Liver (tissue), 9 donors: ENCODE results near the gene BSN. TPM values are rescaled to one million over a fixed set of nuclear protein-coding genes. Genes with fewer than 3 reads are reported as not detected.

Source experiments
- DNase-seq: peaks from one replicate; pipeline ENCODE4 v3.0.0-alpha.2; 2017; ENCODE audit warnings: low spot score
- H3K27ac ChIP-seq, 2 donors: one replicate each; pipeline ENCODE4 v1.7.0; 2013; ENCODE audit warnings: inconsistent platforms in 2 of 2, low read length in 2 of 2, control low read depth in 1 of 2, low read depth in 1 of 2, mild to moderate bottlenecking in 1 of 2
- H3K27me3 ChIP-seq, 4 donors: one replicate each; pipeline versions ENCODE4 v1.6.1 to v1.7.0; 2013; ENCODE audit warnings: low read length in 3 of 4, inconsistent platforms in 1 of 4, mild to moderate bottlenecking in 1 of 4, moderate library complexity in 1 of 4; ENCODE audit not compliant: control insufficient read depth in 4 of 4, insufficient read depth in 4 of 4
- H3K36me3 ChIP-seq, 4 donors: one replicate each; pipeline versions ENCODE4 v1.6.1 to v1.7.0; 2013; ENCODE audit warnings: low read length in 3 of 4, mild to moderate bottlenecking in 3 of 4, low read depth in 1 of 4, moderate library complexity in 1 of 4; ENCODE audit not compliant: control insufficient read depth in 4 of 4, insufficient read depth in 3 of 4
- H3K4me1 ChIP-seq, 4 donors: one replicate each; pipeline versions ENCODE4 v1.6.1 to v1.7.0; 2013; ENCODE audit warnings: low read length in 3 of 4, mild to moderate bottlenecking in 3 of 4, moderate library complexity in 1 of 4; ENCODE audit not compliant: control insufficient read depth in 4 of 4, insufficient read depth in 4 of 4
- H3K4me3 ChIP-seq, 3 donors: one replicate each; pipeline versions ENCODE4 v1.6.1 to v1.7.0; 2013; ENCODE audit warnings: low read length in 3 of 3, control low read depth in 1 of 3, low read depth in 1 of 3, mild to moderate bottlenecking in 1 of 3
- H3K9ac ChIP-seq, 2 donors: one replicate each; pipeline ENCODE4 v1.7.0; 2013; ENCODE audit warnings: low read length in 2 of 2, mild to moderate bottlenecking in 2 of 2, moderate library complexity in 2 of 2, control low read depth in 1 of 2, low read depth in 1 of 2
- H3K9me3 ChIP-seq, 4 donors: one replicate each; pipeline versions ENCODE4 v1.6.1 to v1.7.0; 2013; ENCODE audit warnings: low read length in 3 of 4; ENCODE audit not compliant: control insufficient read depth in 4 of 4
- EGR1 ChIP-seq, 2 donors: IDR thresholded peaks; 2 replicates each; pipeline ENCODE4 v1.6.1; 2016 to 2018; ENCODE audit warnings: antibody characterized with exemption in 2 of 2, low read depth in 2 of 2
- FOXA1 ChIP-seq: IDR thresholded peaks from 2 replicates; pipeline ENCODE4 v1.6.1; 2016; ENCODE audit warnings: antibody characterized with exemption
- FOXA2 ChIP-seq: IDR thresholded peaks from 2 replicates; pipeline ENCODE4 v1.6.1; 2016; ENCODE audit warnings: antibody characterized with exemption
- GABPA ChIP-seq, 2 donors: IDR thresholded peaks in 1 of 2; conservative IDR thresholded peaks in 1 of 2; 2 replicates each; pipeline ENCODE4 v1.6.1; 2016; ENCODE audit warnings: antibody characterized with exemption in 2 of 2, mild to moderate bottlenecking in 1 of 2, moderate library complexity in 1 of 2
- HNF4A ChIP-seq, 2 donors: conservative IDR thresholded peaks; 2 replicates each; pipeline ENCODE4 v1.6.1; 2016; ENCODE audit warnings: antibody characterized with exemption in 2 of 2, mild to moderate bottlenecking in 2 of 2
- HNF4G ChIP-seq: IDR thresholded peaks from 2 replicates; pipeline ENCODE4 v1.6.1; 2016; ENCODE audit warnings: antibody characterized with exemption
- JUND ChIP-seq, 2 donors: IDR thresholded peaks; 2 replicates each; pipeline ENCODE4 v1.6.1; 2016; ENCODE audit warnings: antibody characterized with exemption in 2 of 2
- NR2F2 ChIP-seq: IDR thresholded peaks from 2 replicates; pipeline ENCODE4 v1.6.1; 2016; ENCODE audit warnings: antibody characterized with exemption
- RAD21 ChIP-seq, 2 donors: IDR thresholded peaks; 2 replicates each; pipeline ENCODE4 v1.6.1; 2016; ENCODE audit warnings: antibody characterized with exemption in 2 of 2, mild to moderate bottlenecking in 2 of 2
- RXRA ChIP-seq, 2 donors: IDR thresholded peaks; 2 replicates each; pipeline ENCODE4 v1.6.1; 2017 to 2018; ENCODE audit warnings: antibody characterized with exemption in 2 of 2, mild to moderate bottlenecking in 1 of 2
- SP1 ChIP-seq: IDR thresholded peaks from 2 replicates; pipeline ENCODE4 v1.6.1; 2018; ENCODE audit warnings: antibody characterized with exemption, mild to moderate bottlenecking
- TAF1 ChIP-seq: conservative IDR thresholded peaks from 2 replicates; pipeline ENCODE4 v1.6.1; 2016; ENCODE audit warnings: antibody characterized with exemption, mild to moderate bottlenecking
- YY1 ChIP-seq: IDR thresholded peaks from 2 replicates; pipeline ENCODE4 v1.6.1; 2016; ENCODE audit warnings: antibody characterized with exemption, mild to moderate bottlenecking
- WGBS: extraction: QIAGEN DNeasy Blood & Tissue Kit; methylation state at CpG from one replicate; pipeline ENCODE4 v1.1.7; 2013; 5-methylcytosine and 5-hydroxymethylcytosine counted together
- polyA plus RNA-seq, 2 donors: library from polyadenylated mRNA; stranded (reverse) in 1 of 2; unstranded in 1 of 2; fragments of 200-250 nt in 1 of 2; fragments of >200 nt in 1 of 2; fragmentation: Nextera tagmentation in 1 of 2; extraction: Ambion mirVana in 1 of 2; gene quantifications; one replicate each; pipeline versions ENCODE4 v1.2.1 to v1.2.3, GENCODE V29; 2013 to 2015
- total RNA-seq, 2 donors: library from RNA; depleted of rRNA; stranded (reverse); fragments of >200 nt; gene quantifications; one replicate each; pipeline ENCODE4 v1.2.3, GENCODE V29; 2014
- TF ChIP-seq, protein P1 (sequence below): IDR thresholded peaks from 2 replicates; pipeline ENCODE4 v1.6.1; 2016; ENCODE audit warnings: antibody characterized with exemption
- TF ChIP-seq, protein P2 (sequence below): IDR thresholded peaks from 2 replicates; pipeline ENCODE4 v1.6.1; 2016; ENCODE audit warnings: antibody characterized with exemption
- TF ChIP-seq, protein P3 (sequence below): fragments of 150-350 bp; IDR thresholded peaks from 2 replicates; pipeline ENCODE4 v1.5.1; 2017; ENCODE audit warnings: improper control_type of control experiment, low read depth, low read length; ENCODE audit not compliant: missing input control
- TF ChIP-seq, protein P4 (sequence below): IDR thresholded peaks from 2 replicates; pipeline ENCODE4 v1.6.1; 2016; ENCODE audit warnings: antibody characterized with exemption
- TF ChIP-seq, protein P5 (sequence below): IDR thresholded peaks from 2 replicates; pipeline ENCODE4 v1.6.1; 2016; ENCODE audit warnings: antibody characterized with exemption, mild to moderate bottlenecking
- donor health status: healthy.
- donor health status: healthy.
- donor health status: healthy.
- donor health status: healthy.
- donor health status: healthy.

BSN gene
- total and polyA plus RNA-seq, 4 donors, result 0.32 to 0.67 (median 0.40) TPM

DNA sequence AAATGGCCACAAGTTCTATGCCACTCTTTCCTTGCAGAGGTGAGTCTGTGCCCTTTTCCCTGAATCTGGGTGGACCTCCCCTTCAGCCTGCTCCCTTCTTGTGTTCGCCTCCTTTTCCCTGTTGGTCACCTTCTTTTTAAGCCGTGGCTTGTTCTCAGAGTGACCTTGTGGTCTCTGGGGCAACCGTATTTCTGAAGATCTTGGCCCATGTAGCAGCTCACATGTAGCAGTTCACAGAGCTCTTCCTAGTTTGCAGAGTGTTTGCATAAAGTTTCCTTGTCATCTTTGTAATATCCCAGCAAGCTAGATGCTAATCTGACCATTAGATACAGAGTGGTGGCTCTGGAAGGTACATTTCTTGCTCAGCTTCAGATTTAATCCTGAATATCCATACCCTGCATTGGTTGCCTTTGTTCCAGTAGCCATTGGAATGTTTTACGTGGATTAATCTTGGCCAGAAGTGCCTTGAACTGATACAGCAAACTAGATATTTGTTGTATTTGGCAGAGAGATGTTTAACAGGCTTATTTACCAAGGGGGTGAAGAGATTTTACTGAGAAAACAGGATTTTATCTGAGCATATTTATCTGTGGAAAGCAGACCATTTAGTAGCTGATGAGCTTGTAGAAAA lies 40.7 kb upstream of the BSN start:
- Histone ChIP-seq H3K4me3 (no peak overlapping the region), H3K27me3 (no peaks in the 10 kb centered on the region), H3K9ac (no peak overlapping the region), H3K36me3 (peaks cover 3 to 9% (median 8%) of the 10 kb centered on the region in 4 donors), H3K9me3 (no peaks in the 10 kb centered on the region), H3K27ac (peak overlapping the region; percentile 26 to 36), H3K4me1 (peaks cover 15 to 34% (median 22%) of the 10 kb centered on the region in 4 donors)
- TF ChIP-seq HNF4A (conservative IDR thresholded peaks at IDR 0.05) (peak; percentile 47 to 74), SP1 (peak; percentile 58), RXRA (IDR thresholded peaks at IDR 0.05) (peak; percentile 71 to 90), YY1 (peak; percentile 72), HNF4G (no peak), TAF1 (no peak), NR2F2 (no peak), JUND (IDR thresholded peaks at IDR 0.05) (peak in 1 of 2 donors; percentile 70), EGR1 (IDR thresholded peaks at IDR 0.05; ENCODE audit: low read depth in 2 of 2) (no peak), RAD21 (IDR thresholded peaks at IDR 0.05) (peak; percentile 22 to 30), GABPA (IDR thresholded peaks at IDR 0.05 in 1 of 2, conservative IDR thresholded peaks at IDR 0.05 in 1 of 2) (no peak), FOXA2 (peak; percentile 90), FOXA1 (peak; percentile 92)
- TF ChIP-seq, protein P1, sequence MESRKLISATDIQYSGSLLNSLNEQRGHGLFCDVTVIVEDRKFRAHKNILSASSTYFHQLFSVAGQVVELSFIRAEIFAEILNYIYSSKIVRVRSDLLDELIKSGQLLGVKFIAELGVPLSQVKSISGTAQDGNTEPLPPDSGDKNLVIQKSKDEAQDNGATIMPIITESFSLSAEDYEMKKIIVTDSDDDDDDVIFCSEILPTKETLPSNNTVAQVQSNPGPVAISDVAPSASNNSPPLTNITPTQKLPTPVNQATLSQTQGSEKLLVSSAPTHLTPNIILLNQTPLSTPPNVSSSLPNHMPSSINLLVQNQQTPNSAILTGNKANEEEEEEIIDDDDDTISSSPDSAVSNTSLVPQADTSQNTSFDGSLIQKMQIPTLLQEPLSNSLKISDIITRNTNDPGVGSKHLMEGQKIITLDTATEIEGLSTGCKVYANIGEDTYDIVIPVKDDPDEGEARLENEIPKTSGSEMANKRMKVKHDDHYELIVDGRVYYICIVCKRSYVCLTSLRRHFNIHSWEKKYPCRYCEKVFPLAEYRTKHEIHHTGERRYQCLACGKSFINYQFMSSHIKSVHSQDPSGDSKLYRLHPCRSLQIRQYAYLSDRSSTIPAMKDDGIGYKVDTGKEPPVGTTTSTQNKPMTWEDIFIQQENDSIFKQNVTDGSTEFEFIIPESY, result no peak
- TF ChIP-seq, protein P2, sequence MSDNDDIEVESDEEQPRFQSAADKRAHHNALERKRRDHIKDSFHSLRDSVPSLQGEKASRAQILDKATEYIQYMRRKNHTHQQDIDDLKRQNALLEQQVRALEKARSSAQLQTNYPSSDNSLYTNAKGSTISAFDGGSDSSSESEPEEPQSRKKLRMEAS, result peak; percentile 47
- TF ChIP-seq, protein P3, sequence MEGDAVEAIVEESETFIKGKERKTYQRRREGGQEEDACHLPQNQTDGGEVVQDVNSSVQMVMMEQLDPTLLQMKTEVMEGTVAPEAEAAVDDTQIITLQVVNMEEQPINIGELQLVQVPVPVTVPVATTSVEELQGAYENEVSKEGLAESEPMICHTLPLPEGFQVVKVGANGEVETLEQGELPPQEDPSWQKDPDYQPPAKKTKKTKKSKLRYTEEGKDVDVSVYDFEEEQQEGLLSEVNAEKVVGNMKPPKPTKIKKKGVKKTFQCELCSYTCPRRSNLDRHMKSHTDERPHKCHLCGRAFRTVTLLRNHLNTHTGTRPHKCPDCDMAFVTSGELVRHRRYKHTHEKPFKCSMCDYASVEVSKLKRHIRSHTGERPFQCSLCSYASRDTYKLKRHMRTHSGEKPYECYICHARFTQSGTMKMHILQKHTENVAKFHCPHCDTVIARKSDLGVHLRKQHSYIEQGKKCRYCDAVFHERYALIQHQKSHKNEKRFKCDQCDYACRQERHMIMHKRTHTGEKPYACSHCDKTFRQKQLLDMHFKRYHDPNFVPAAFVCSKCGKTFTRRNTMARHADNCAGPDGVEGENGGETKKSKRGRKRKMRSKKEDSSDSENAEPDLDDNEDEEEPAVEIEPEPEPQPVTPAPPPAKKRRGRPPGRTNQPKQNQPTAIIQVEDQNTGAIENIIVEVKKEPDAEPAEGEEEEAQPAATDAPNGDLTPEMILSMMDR, result no peak
- TF ChIP-seq, protein P4, sequence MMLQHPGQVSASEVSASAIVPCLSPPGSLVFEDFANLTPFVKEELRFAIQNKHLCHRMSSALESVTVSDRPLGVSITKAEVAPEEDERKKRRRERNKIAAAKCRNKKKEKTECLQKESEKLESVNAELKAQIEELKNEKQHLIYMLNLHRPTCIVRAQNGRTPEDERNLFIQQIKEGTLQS, result no peak
- TF ChIP-seq, protein P5, sequence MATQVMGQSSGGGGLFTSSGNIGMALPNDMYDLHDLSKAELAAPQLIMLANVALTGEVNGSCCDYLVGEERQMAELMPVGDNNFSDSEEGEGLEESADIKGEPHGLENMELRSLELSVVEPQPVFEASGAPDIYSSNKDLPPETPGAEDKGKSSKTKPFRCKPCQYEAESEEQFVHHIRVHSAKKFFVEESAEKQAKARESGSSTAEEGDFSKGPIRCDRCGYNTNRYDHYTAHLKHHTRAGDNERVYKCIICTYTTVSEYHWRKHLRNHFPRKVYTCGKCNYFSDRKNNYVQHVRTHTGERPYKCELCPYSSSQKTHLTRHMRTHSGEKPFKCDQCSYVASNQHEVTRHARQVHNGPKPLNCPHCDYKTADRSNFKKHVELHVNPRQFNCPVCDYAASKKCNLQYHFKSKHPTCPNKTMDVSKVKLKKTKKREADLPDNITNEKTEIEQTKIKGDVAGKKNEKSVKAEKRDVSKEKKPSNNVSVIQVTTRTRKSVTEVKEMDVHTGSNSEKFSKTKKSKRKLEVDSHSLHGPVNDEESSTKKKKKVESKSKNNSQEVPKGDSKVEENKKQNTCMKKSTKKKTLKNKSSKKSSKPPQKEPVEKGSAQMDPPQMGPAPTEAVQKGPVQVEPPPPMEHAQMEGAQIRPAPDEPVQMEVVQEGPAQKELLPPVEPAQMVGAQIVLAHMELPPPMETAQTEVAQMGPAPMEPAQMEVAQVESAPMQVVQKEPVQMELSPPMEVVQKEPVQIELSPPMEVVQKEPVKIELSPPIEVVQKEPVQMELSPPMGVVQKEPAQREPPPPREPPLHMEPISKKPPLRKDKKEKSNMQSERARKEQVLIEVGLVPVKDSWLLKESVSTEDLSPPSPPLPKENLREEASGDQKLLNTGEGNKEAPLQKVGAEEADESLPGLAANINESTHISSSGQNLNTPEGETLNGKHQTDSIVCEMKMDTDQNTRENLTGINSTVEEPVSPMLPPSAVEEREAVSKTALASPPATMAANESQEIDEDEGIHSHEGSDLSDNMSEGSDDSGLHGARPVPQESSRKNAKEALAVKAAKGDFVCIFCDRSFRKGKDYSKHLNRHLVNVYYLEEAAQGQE, result peak; percentile 41
- 50% methylated on average over 4 of the region's 4 CpGs for WGBS
- DNase-seq, result no peak
